GM18505 (cell line): Measurements from ENCODE around the gene DMAC2L.

ENCODE experiments used
- ATAC-seq: cut with Tn5 transposase; IDR thresholded peaks from one replicate; pipeline ENCODE4 v1.9.1; 2021; ENCODE audit not compliant: unreplicated experiment
- POLR2A ChIP-seq: IDR thresholded peaks from 4 replicates; pipeline ENCODE4 v1.6.1; 2011; ENCODE audit warnings: borderline replicate concordance; ENCODE audit not compliant: insufficient read depth, insufficient read length; ENCODE audit errors: extremely low read depth

Gene DMAC2L

GRCh38 chr14:50366115-50366514 is 54.0 kb downstream of the DMAC2L start:
- TF ChIP-seq POLR2A = no peak
- ATAC-seq = no peak

GRCh38 chr14:50366589-50366988 is 54.5 kb downstream of the DMAC2L start:
- no peak for ATAC-seq
- no peak for TF ChIP-seq POLR2A

- TF ChIP-seq POLR2A = no peak
- no peak for ATAC-seq
These were observed 59.4 kb downstream of the DMAC2L start for GRCh38 chr14:50371546-50371945.

- TF ChIP-seq POLR2A = no peak
- no peak for ATAC-seq
These were observed 61.8 kb downstream of the DMAC2L start for GRCh38 chr14:50373959-50374358.

GRCh38 chr14:50375760-50376159 is 63.6 kb downstream of the DMAC2L start:
- no peak for ATAC-seq

More at GRCh38 chr14:50375760-50376159, 63.6 kb downstream of the DMAC2L start:
- no peak for TF ChIP-seq POLR2A
